NCI-H1417 treated with DMSO at 0.1 percent for 48 hours (cell line): Measurements from ENCODE around the gene DUSP5.
"Not testable (repeated sequence)": the region's sequence is repeated elsewhere in the genome, so short reads cannot be mapped to it uniquely, and the experiment has no call there.

Source experiments
- DNase-seq: peaks from one replicate; lab custom pipeline; 2025; lab: John Stamatoyannopoulos, UW

The DUSP5 gene

GRCh38 chr10:110522365-110522988 is 24.8 kb downstream of the DUSP5 start:
- no peak for DNase-seq

GRCh38 chr10:110523736-110524135 is 26.0 kb downstream of the DUSP5 start:
- no peak for DNase-seq

- DNase-seq: no peak
These were observed 26.6 kb downstream of the DUSP5 start for GRCh38 chr10:110524179-110524858.

- DNase-seq: no peak
These were observed 27.1 kb downstream of the DUSP5 start for GRCh38 chr10:110524859-110525232.

GRCh38 chr10:110525349-110526260 is 27.9 kb downstream of the DUSP5 start:
- DNase-seq: no peak

GRCh38 chr10:110527731-110528171 is 30.0 kb downstream of the DUSP5 start:
- no peak for DNase-seq

- no peak for DNase-seq
These were observed 30.7 kb downstream of the DUSP5 start for GRCh38 chr10:110528224-110528996.

- DNase-seq: not testable (repeated sequence)
These were observed 31.4 kb downstream of the DUSP5 start for GRCh38 chr10:110528997-110529524.

GRCh38 chr10:110529596-110530011 is 31.9 kb downstream of the DUSP5 start:
- no peak for DNase-seq

GRCh38 chr10:110530131-110530831 is 32.6 kb downstream of the DUSP5 start:
- no peak for DNase-seq

- DNase-seq: no peak
These were observed 34.0 kb downstream of the DUSP5 start for GRCh38 chr10:110531687-110532086.

GRCh38 chr10:110532628-110533027 is 34.9 kb downstream of the DUSP5 start:
- not testable (repeated sequence) for DNase-seq

GRCh38 chr10:110533149-110533548 is 35.4 kb downstream of the DUSP5 start:
- no peak for DNase-seq

GRCh38 chr10:110534571-110534970 is 36.9 kb downstream of the DUSP5 start:
- DNase-seq: no peak

- no peak for DNase-seq
These were observed 38.5 kb downstream of the DUSP5 start for GRCh38 chr10:110535958-110536891.

- DNase-seq: no peak
These were observed 41.4 kb downstream of the DUSP5 start for GRCh38 chr10:110539091-110539490.

GRCh38 chr10:110540031-110540430 is 42.3 kb downstream of the DUSP5 start:
- no peak for DNase-seq

GRCh38 chr10:110544958-110545537 is 47.3 kb downstream of the DUSP5 start:
- no peak for DNase-seq

GRCh38 chr10:110546077-110546476 is 48.4 kb downstream of the DUSP5 start:
- no peak for DNase-seq
